Neural cell (in vitro differentiated cells): ENCODE results near the gene CXCR2. TPM values are rescaled to one million over a fixed set of nuclear protein-coding genes. Genes with fewer than 3 reads are reported as not detected.

ENCODE experiments used
- H2AFZ ChIP-seq: fragments of 200-600, 300-800 bp; sonication (generic), shearing (Covaris generic); 2 replicates; pipeline ENCODE4 v1.6.0; 2014; ENCODE audit warnings: low read depth, mild to moderate bottlenecking, antibody characterized with exemption, low read length, moderate library complexity
- H3F3A ChIP-seq: fragments of 200-600 bp; shearing (Covaris generic); 2 replicates; pipeline ENCODE4 v1.6.1; 2016; ENCODE audit warnings: mild to moderate bottlenecking, moderate library complexity, mixed read lengths, antibody characterized with exemption, low read length; ENCODE audit not compliant: insufficient read depth, poor library complexity, severe bottlenecking
- H3K27ac ChIP-seq: fragments of 200-600, 300-800 bp; sonication (generic), shearing (Covaris generic); 2 replicates; pipeline ENCODE4 v1.5.1; 2014; ENCODE audit warnings: mild to moderate bottlenecking, low read length, moderate library complexity
- H3K27me3 ChIP-seq: fragments of 300-800, 200-600 bp; sonication (generic), shearing (Covaris generic); 2 replicates; pipeline ENCODE4 v1.6.0; 2014; ENCODE audit warnings: mild to moderate bottlenecking, low read depth, low read length, moderate library complexity; ENCODE audit not compliant: insufficient read depth
- H3K36me3 ChIP-seq: fragments of 300-800, 200-600 bp; sonication (generic), shearing (Covaris generic); 2 replicates; pipeline ENCODE4 v1.5.1; 2014; ENCODE audit warnings: mild to moderate bottlenecking, antibody characterized with exemption, low read length, moderate library complexity; ENCODE audit not compliant: insufficient read depth
- H3K4me2 ChIP-seq: fragments of 300-800, 200-600 bp; sonication (generic), shearing (Covaris generic); 2 replicates; pipeline ENCODE4 v1.6.0; 2014; ENCODE audit warnings: mild to moderate bottlenecking, low read length
- H3K4me3 ChIP-seq: fragments of 300-800, 200-600 bp; sonication (generic), shearing (Covaris generic); 2 replicates; pipeline ENCODE4 v1.5.1; 2014; ENCODE audit warnings: mild to moderate bottlenecking, low read length, moderate library complexity
- H3K79me2 ChIP-seq: fragments of 200-600 bp; shearing (Covaris generic); replicated peaks from 2 replicates; pipeline ENCODE4 v1.6.0; 2014; ENCODE audit warnings: mild to moderate bottlenecking, low read length, moderate library complexity; ENCODE audit not compliant: insufficient read depth
- H3K9ac ChIP-seq: fragments of 300-800, 200-600 bp; sonication (generic), shearing (Covaris generic); 2 replicates; pipeline ENCODE4 v1.6.1; 2016; ENCODE audit warnings: mild to moderate bottlenecking, low read length, mixed read lengths
- H3K9me2 ChIP-seq: fragments of 200-600 bp; shearing (Covaris generic); 2 replicates; pipeline ENCODE4 v1.6.1; 2016; ENCODE audit warnings: mild to moderate bottlenecking, low read length, mixed read lengths; ENCODE audit not compliant: insufficient read depth
- H3K9me3 ChIP-seq: fragments of 200-600, 300-800 bp; sonication (generic), shearing (Covaris generic); 2 replicates; pipeline ENCODE4 v1.6.1; 2016; ENCODE audit warnings: mild to moderate bottlenecking, mixed run types, low read length, moderate library complexity, mixed read lengths
- H4K20me1 ChIP-seq: fragments of 200-600 bp; shearing (Covaris generic); 2 replicates; pipeline ENCODE4 v1.6.1; 2016; ENCODE audit warnings: mild to moderate bottlenecking, mixed run types; ENCODE audit not compliant: insufficient read depth
- CTCF ChIP-seq: fragments of 450-650 bp; IDR thresholded peaks from 2 replicates; pipeline ENCODE4 v1.5.1; 2014; ENCODE audit warnings: antibody characterized with exemption, mild to moderate bottlenecking, moderate library complexity; ENCODE audit not compliant: poor library complexity, severe bottlenecking
- EP300 ChIP-seq: fragments of 450-650 bp; conservative IDR thresholded peaks from 2 replicates; pipeline ENCODE4 v1.6.1; 2014; ENCODE audit warnings: antibody characterized with exemption, mild to moderate bottlenecking, moderate library complexity; ENCODE audit not compliant: poor library complexity, severe bottlenecking
- EZH2 ChIP-seq: fragments of 200-600, 300-800 bp; shearing (Covaris generic), sonication (generic); IDR thresholded peaks from 2 replicates; pipeline ENCODE4 v1.6.1; 2014; ENCODE audit warnings: antibody characterized with exemption, low read length, borderline replicate concordance, mild to moderate bottlenecking; ENCODE audit not compliant: insufficient read depth, poor library complexity, severe bottlenecking
- MXI1 ChIP-seq: fragments of 450-650 bp; conservative IDR thresholded peaks from 2 replicates; pipeline ENCODE4 v1.6.1; 2014; ENCODE audit warnings: antibody characterized with exemption, mild to moderate bottlenecking; ENCODE audit not compliant: poor library complexity, severe bottlenecking
- POLR2AphosphoS5 ChIP-seq: IDR thresholded peaks from 2 replicates; pipeline ENCODE4 v1.6.1; 2012
- RAD21 ChIP-seq: fragments of 450-650 bp; conservative IDR thresholded peaks from 2 replicates; pipeline ENCODE4 v1.6.1; 2014; ENCODE audit warnings: antibody characterized with exemption, mild to moderate bottlenecking, moderate library complexity
- REST ChIP-seq: IDR thresholded peaks from 2 replicates; pipeline ENCODE4 v1.6.1; 2012; ENCODE audit warnings: borderline replicate concordance
- SMC3 ChIP-seq: fragments of 450-650 bp; conservative IDR thresholded peaks from 2 replicates; pipeline ENCODE4 v1.6.1; 2014; ENCODE audit warnings: antibody characterized with exemption, mild to moderate bottlenecking, moderate library complexity; ENCODE audit not compliant: poor library complexity
- TAF1 ChIP-seq: IDR thresholded peaks from 2 replicates; pipeline ENCODE4 v1.6.1; 2012; ENCODE audit warnings: low read depth
- polyA plus RNA-seq: library from polyadenylated mRNA; depleted of rRNA; stranded (reverse); fragments of >200 nt; gene quantifications from 2 replicates; pipeline ENCODE4 v1.2.3, GENCODE V29; 2014

The CXCR2 gene
- polyA plus RNA-seq, 1 donor from 2014 or later = not detected

- no peaks in the 10 kb centered on the region for H3K36me3 ChIP-seq
- no peak overlapping the region for H3K4me3 ChIP-seq
- no peak for TF ChIP-seq RAD21
- TF ChIP-seq REST = no peak
- no peak for TF ChIP-seq POLR2AphosphoS5
- no peak for TF ChIP-seq TAF1
- no peak for TF ChIP-seq EP300
- no peak for TF ChIP-seq SMC3
- TF ChIP-seq CTCF = no peak
- TF ChIP-seq MXI1 = no peak
- no peak for TF ChIP-seq EZH2
- no peak overlapping the region for H2AFZ ChIP-seq
- no peaks in the 10 kb centered on the region for H3K9me3 ChIP-seq
- H4K20me1 ChIP-seq = no peaks in the 10 kb centered on the region
- no peak overlapping the region for H3K27ac ChIP-seq
- H3K27me3 ChIP-seq = no peaks in the 10 kb centered on the region
- no peak overlapping the region for H3K4me2 ChIP-seq
- H3K9ac ChIP-seq = no peak overlapping the region
- H3K9me2 ChIP-seq = no peaks in the 10 kb centered on the region
- H3K79me2 ChIP-seq = no peaks in the 10 kb centered on the region
- H3F3A ChIP-seq = no peaks in the 10 kb centered on the region
These were observed 37.0 kb downstream of the CXCR2 start for GRCh38 chr2:218162814-218163213.

GRCh38 chr2:218166791-218167190 is 41.0 kb downstream of the CXCR2 start, which contains the start of gene CXCR1:
Gene CXCR1 (minus strand): TSS chr2:218166962. CDS start chr2:218165211, 1,751 bp downstream.
- H3K27me3 ChIP-seq = no peaks in the 10 kb centered on the region
- no peak within 1 kb of the TSS for H3K4me2 ChIP-seq
- H3K79me2 ChIP-seq = no peaks in the 10 kb centered on the region
- no peak for TF ChIP-seq CTCF
- TF ChIP-seq REST = no peak
- no peak for TF ChIP-seq EP300
- TF ChIP-seq MXI1 = no peak
- TF ChIP-seq EZH2 = no peak
- TF ChIP-seq RAD21 = no peak
- no peak for TF ChIP-seq TAF1
- no peak for TF ChIP-seq POLR2AphosphoS5
- no peak for TF ChIP-seq SMC3
- H3K9me3 ChIP-seq = no peaks in the 10 kb centered on the region
- H3K27ac ChIP-seq = no peak within 1 kb of the TSS
- no peak within 1 kb of the TSS for H2AFZ ChIP-seq
- H3K9ac ChIP-seq = no peak within 1 kb of the TSS
- H3F3A ChIP-seq = no peaks in the 10 kb centered on the region
- H4K20me1 ChIP-seq = no peaks in the 10 kb centered on the region
- H3K9me2 ChIP-seq = no peaks in the 10 kb centered on the region
- no peak within 1 kb of the TSS for H3K4me3 ChIP-seq
- no peaks in the 10 kb centered on the region for H3K36me3 ChIP-seq
